Measurements from ENCODE around the gene ESYT2.

Gene ESYT2

GRCh38 chr7:158850545-158851102 lies 21.3 kb upstream of the ESYT2 start:
- Histone ChIP-seq H3K4me3 (ENCODE audit: severe bottlenecking) (no peak overlapping the region), H3K4me1 (ENCODE audit: insufficient read depth, poor library complexity, severe bottlenecking) (no peaks in the 10 kb centered on the region), H3K27me3 (ENCODE audit: insufficient read depth, poor library complexity, severe bottlenecking) (no peaks in the 10 kb centered on the region), H3K27ac (ENCODE audit: poor library complexity, severe bottlenecking) (no peak overlapping the region), H3K36me3 (ENCODE audit: low read depth) (no peaks in the 10 kb centered on the region), H3K9me3 (ENCODE audit: severe bottlenecking) (peaks cover 3% of the 10 kb centered on the region)
- no peak for ATAC-seq (ENCODE audit: low read depth)
- TF ChIP-seq CTCF (IDR thresholded peaks at IDR 0.05; ENCODE audit: poor library complexity, severe bottlenecking): no peak
- DNase-seq (ENCODE audit: low spot score): no peak

GRCh38 chr7:158849768-158850544 lies 20.6 kb upstream of the ESYT2 start:
- Histone ChIP-seq H3K4me1 (ENCODE audit: insufficient read depth, poor library complexity, severe bottlenecking) (no peaks in the 10 kb centered on the region), H3K9me3 (ENCODE audit: severe bottlenecking) (peaks cover 6% of the 10 kb centered on the region), H3K36me3 (ENCODE audit: low read depth) (no peaks in the 10 kb centered on the region), H3K27ac (ENCODE audit: poor library complexity, severe bottlenecking) (no peak overlapping the region), H3K27me3 (ENCODE audit: insufficient read depth, poor library complexity, severe bottlenecking) (no peaks in the 10 kb centered on the region), H3K4me3 (ENCODE audit: severe bottlenecking) (no peak overlapping the region)
- DNase-seq (ENCODE audit: low spot score): no peak
- TF ChIP-seq CTCF (IDR thresholded peaks at IDR 0.05; ENCODE audit: poor library complexity, severe bottlenecking): no peak
- no peak for ATAC-seq (ENCODE audit: low read depth)

GRCh38 chr7:158849442-158849767 lies 20.1 kb upstream of the ESYT2 start:
- no peak for ATAC-seq (ENCODE audit: low read depth)
- Histone ChIP-seq H3K4me3 (ENCODE audit: severe bottlenecking) (no peak overlapping the region), H3K27ac (ENCODE audit: poor library complexity, severe bottlenecking) (no peak overlapping the region), H3K9me3 (ENCODE audit: severe bottlenecking) (peaks cover 6% of the 10 kb centered on the region), H3K36me3 (ENCODE audit: low read depth) (no peaks in the 10 kb centered on the region), H3K4me1 (ENCODE audit: insufficient read depth, poor library complexity, severe bottlenecking) (no peaks in the 10 kb centered on the region), H3K27me3 (ENCODE audit: insufficient read depth, poor library complexity, severe bottlenecking) (no peaks in the 10 kb centered on the region)
- no peak for TF ChIP-seq CTCF (IDR thresholded peaks at IDR 0.05; ENCODE audit: poor library complexity, severe bottlenecking)
- no peak for DNase-seq (ENCODE audit: low spot score)

GRCh38 chr7:158847451-158847866 lies 18.1 kb upstream of the ESYT2 start:
- no peak for ATAC-seq (ENCODE audit: low read depth)

More at GRCh38 chr7:158847451-158847866, 18.1 kb upstream of the ESYT2 start:
- DNase-seq (ENCODE audit: low spot score): no peak
- H3K27ac ChIP-seq (ENCODE audit: poor library complexity, severe bottlenecking): no peak overlapping the region
- no peaks in the 10 kb centered on the region for H3K36me3 ChIP-seq (ENCODE audit: low read depth)
- H3K4me1 ChIP-seq (ENCODE audit: insufficient read depth, poor library complexity, severe bottlenecking): no peaks in the 10 kb centered on the region
- no peak for TF ChIP-seq CTCF (IDR thresholded peaks at IDR 0.05; ENCODE audit: poor library complexity, severe bottlenecking)
- H3K9me3 ChIP-seq (ENCODE audit: severe bottlenecking): peaks cover 6% of the 10 kb centered on the region
- no peaks in the 10 kb centered on the region for H3K27me3 ChIP-seq (ENCODE audit: insufficient read depth, poor library complexity, severe bottlenecking)
- H3K4me3 ChIP-seq (ENCODE audit: severe bottlenecking): no peak overlapping the region

All from RWPE2 (cell line).